Measurements from ENCODE around the gene HNRNPCL1.

- TF ChIP-seq ZNF629 (tag by site-specific recombination; IDR thresholded peaks at IDR 0.05) (no peak), CTCF (tag by site-specific recombination; IDR thresholded peaks at IDR 0.05) (no peak), ZBTB26 (tag by site-specific recombination; optimal IDR thresholded peaks at IDR 0.05) (no peak)
Measured at GRCh38 chr1:12851779-12852178, 3.3 kb upstream of the HNRNPCL1 start.

Data from HEK293 (cell line).